ENCODE measurements around the gene RECK.

Gene RECK

DNA sequence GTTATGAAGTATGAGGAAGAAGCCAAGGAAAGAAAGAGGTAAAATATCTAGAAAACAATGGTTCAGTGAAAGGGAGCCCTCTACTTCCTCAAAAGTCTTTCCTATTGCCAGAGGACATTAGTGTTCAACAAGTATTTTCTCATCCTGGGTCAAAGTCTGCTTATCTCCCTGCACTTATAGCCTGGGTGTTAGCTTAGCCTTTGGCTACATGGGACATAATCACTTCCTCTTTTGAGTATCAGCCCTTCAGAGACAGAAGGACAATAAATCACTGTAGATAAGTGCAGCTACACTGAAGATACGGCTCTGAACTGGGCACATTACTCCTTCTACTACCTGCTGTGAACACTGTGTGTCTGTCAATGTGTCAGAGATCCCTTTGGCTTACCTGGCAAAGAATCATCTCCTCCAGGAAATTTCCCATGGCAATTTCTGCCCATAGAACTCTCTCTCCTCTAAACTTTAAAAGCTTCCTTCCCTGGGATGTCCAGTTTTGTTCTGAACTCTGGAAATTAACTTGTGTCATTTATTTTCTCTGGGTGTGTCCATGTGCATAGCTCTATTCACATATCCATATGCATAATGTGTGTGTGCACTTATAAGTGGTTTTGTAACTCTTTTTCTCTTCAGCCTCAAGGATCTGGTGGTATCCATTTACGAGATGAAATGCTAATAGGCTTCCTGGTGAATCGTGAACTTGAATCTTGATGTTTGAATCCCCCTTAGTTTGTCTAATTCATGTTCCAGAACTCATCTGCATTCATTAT is 30.0 kb upstream of the RECK start:
- Histone ChIP-seq H3K4me3 (ENCODE audit: low read length) (no peak overlapping the region), H3K27ac (ENCODE audit: low read length) (no peak overlapping the region), H3K9me3 (ENCODE audit: control insufficient read depth, insufficient read depth, low read length) (no peaks in the 10 kb centered on the region), H3K36me3 (ENCODE audit: control insufficient read depth, insufficient read depth, low read length) (no peaks in the 10 kb centered on the region), H3K4me1 (ENCODE audit: control insufficient read depth, insufficient read depth, low read length) (no peaks in the 10 kb centered on the region), H3K27me3 (ENCODE audit: control insufficient read depth, insufficient read depth, low read length) (no peaks in the 10 kb centered on the region)
- no peak for DNase-seq (ENCODE audit: low read depth, low spot score)
- no CpG with 5 or more reads among the region's 3 CpGs for whole genome bisulfite sequencing (ENCODE audit: insufficient coverage, insufficient read length)

DNA sequence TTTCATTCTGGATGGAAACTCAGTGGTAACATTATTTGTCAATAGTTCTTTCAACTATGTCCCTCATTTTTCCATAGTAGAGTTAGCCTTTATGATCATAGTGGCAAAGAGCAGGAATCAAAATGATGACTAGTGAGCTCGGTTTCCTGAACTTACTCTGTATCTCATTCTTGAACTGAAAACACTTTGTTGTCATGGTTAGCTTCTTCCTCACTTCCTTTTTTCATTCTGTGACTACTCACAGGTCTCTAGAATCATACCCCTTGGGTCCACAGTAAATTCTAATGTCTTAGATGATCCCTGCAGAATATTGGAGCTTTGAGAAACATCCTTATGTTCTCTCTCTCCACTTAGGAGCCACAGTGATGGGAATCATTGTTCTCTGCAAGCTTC is 29.4 kb upstream of the RECK start:
- Histone ChIP-seq H3K4me3 (ENCODE audit: low read length) (no peak overlapping the region), H3K9me3 (ENCODE audit: control insufficient read depth, insufficient read depth, low read length) (no peaks in the 10 kb centered on the region), H3K27ac (ENCODE audit: low read length) (no peak overlapping the region), H3K4me1 (ENCODE audit: control insufficient read depth, insufficient read depth, low read length) (no peaks in the 10 kb centered on the region), H3K27me3 (ENCODE audit: control insufficient read depth, insufficient read depth, low read length) (no peaks in the 10 kb centered on the region), H3K36me3 (ENCODE audit: control insufficient read depth, insufficient read depth, low read length) (no peaks in the 10 kb centered on the region)
- no peak for DNase-seq (ENCODE audit: low read depth, low spot score)
- WGBS (ENCODE audit: insufficient coverage, insufficient read length): no CpG with 5 or more reads among the region's 1 CpG

DNA sequence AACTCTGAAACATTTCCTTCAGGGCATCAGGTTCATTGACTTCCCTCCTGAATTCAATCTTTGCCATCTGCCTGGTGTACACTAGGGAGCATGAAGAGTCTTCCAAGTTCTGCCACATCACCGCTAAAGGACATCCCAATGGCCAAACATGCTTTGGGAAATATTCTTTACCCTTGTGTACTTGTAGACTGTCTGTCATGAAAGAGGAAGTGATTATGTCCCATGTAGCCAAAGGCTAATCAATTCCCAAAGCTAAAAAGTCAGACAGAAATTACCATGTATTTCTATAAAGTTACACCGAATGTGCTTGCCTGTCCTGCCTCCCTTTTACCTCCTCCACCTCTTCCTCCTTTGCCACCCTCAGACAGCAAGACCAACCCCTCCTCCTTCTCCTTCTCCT is 28.9 kb upstream of the RECK start:
- H3K27ac ChIP-seq (ENCODE audit: low read length): no peak overlapping the region
- DNase-seq (ENCODE audit: low read depth, low spot score): no peak

DNA sequence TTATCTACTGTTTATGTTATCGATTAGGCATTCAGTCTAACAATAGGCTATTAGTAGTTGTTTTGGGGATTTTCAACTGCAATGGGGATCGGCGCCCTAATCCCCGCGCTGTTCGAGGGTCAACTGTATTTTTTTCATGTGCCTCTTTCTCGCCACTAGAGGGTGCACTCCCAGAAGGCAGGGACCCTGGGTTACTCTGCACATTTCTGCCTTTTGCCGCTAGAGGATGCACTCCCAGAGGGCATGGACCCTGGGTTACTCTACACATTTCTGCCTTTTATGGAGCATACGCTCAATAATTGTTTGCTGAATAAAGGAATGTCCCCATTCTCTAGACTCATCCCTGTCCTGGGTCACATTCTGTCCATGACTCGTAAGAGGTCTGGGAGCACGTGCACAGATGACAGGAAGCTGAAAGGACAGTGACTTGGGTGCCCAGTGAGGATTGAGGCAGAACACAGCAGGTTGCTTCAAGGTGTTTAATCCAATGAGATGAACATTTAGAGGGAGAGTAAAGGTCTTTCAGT is 27.9 kb upstream of the RECK start:
- H3K4me3 ChIP-seq (ENCODE audit: low read length): no peak overlapping the region
- peak; percentile 47 for DNase-seq (ENCODE audit: low read depth, low spot score)
- no peaks in the 10 kb centered on the region for H3K27me3 ChIP-seq (ENCODE audit: control insufficient read depth, insufficient read depth, low read length)
- no peaks in the 10 kb centered on the region for H3K36me3 ChIP-seq (ENCODE audit: control insufficient read depth, insufficient read depth, low read length)
- no peaks in the 10 kb centered on the region for H3K9me3 ChIP-seq (ENCODE audit: control insufficient read depth, insufficient read depth, low read length)
- H3K4me1 ChIP-seq (ENCODE audit: control insufficient read depth, insufficient read depth, low read length): no peaks in the 10 kb centered on the region
- no peak overlapping the region for H3K27ac ChIP-seq (ENCODE audit: low read length)
- no CpG with 5 or more reads among the region's 11 CpGs for WGBS (ENCODE audit: insufficient coverage, insufficient read length)

More for the DNA sequence above, 28.9 kb upstream of the RECK start:
- Histone ChIP-seq H3K4me3 (ENCODE audit: low read length) (no peak overlapping the region), H3K9me3 (ENCODE audit: control insufficient read depth, insufficient read depth, low read length) (no peaks in the 10 kb centered on the region), H3K27me3 (ENCODE audit: control insufficient read depth, insufficient read depth, low read length) (no peaks in the 10 kb centered on the region), H3K36me3 (ENCODE audit: control insufficient read depth, insufficient read depth, low read length) (no peaks in the 10 kb centered on the region), H3K4me1 (ENCODE audit: control insufficient read depth, insufficient read depth, low read length) (no peaks in the 10 kb centered on the region)
- WGBS (ENCODE audit: insufficient coverage, insufficient read length): no CpG with 5 or more reads among the region's 2 CpGs

DNA sequence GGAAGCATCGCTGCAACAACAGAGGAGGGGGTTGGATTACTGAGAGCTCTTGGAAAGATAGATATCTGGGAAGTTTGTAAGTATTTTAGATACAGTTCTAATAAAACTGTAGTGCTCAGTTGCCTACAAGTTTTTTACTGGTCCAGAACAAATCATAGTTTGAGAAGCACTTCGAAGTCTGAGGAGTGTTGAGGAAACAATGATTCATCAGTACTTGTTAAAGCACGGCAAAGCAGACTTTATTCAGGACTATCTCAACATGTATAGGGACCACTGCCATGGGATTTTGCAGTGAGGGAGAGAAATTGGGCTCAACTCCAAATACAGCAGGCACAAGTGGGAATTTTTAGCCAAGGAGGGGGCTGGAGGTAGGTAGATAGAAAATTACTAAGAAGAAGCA is 25.3 kb upstream of the RECK start:
- Histone ChIP-seq H3K27ac (ENCODE audit: low read length) (no peak overlapping the region), H3K9me3 (ENCODE audit: control insufficient read depth, insufficient read depth, low read length) (no peaks in the 10 kb centered on the region), H3K27me3 (ENCODE audit: control insufficient read depth, insufficient read depth, low read length) (no peaks in the 10 kb centered on the region), H3K4me1 (ENCODE audit: control insufficient read depth, insufficient read depth, low read length) (no peaks in the 10 kb centered on the region), H3K4me3 (ENCODE audit: low read length) (no peak overlapping the region), H3K36me3 (ENCODE audit: control insufficient read depth, insufficient read depth, low read length) (no peaks in the 10 kb centered on the region)
- DNase-seq (ENCODE audit: low read depth, low spot score): no peak
- no CpG with 5 or more reads among the region's 3 CpGs for WGBS (ENCODE audit: insufficient coverage, insufficient read length)

DNA sequence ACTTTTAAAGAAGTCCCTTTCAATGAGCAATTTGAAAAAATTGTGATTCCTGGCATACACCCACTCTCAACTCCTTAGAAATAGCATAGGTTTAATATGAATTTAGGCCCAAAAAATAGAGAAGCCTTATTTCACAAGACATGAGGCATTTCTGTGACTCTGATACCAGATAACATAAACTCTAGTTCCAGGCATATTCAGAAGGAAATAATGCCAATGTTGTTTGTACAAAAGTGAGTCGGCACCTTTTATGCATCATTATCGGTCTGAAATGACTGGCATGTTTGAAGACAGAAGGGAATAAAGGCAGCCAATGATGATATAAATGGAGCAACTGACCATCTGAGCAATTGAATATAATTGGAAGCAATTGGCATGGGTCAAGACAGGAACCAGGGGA is 19.4 kb upstream of the RECK start:
- Histone ChIP-seq H3K4me3 (ENCODE audit: low read length) (no peak overlapping the region), H3K4me1 (ENCODE audit: control insufficient read depth, insufficient read depth, low read length) (no peaks in the 10 kb centered on the region), H3K27me3 (ENCODE audit: control insufficient read depth, insufficient read depth, low read length) (no peaks in the 10 kb centered on the region), H3K36me3 (ENCODE audit: control insufficient read depth, insufficient read depth, low read length) (no peaks in the 10 kb centered on the region), H3K27ac (ENCODE audit: low read length) (no peak overlapping the region), H3K9me3 (ENCODE audit: control insufficient read depth, insufficient read depth, low read length) (no peaks in the 10 kb centered on the region)
- no peak for DNase-seq (ENCODE audit: low read depth, low spot score)
- no CpG with 5 or more reads among the region's 2 CpGs for WGBS (ENCODE audit: insufficient coverage, insufficient read length)

DNA sequence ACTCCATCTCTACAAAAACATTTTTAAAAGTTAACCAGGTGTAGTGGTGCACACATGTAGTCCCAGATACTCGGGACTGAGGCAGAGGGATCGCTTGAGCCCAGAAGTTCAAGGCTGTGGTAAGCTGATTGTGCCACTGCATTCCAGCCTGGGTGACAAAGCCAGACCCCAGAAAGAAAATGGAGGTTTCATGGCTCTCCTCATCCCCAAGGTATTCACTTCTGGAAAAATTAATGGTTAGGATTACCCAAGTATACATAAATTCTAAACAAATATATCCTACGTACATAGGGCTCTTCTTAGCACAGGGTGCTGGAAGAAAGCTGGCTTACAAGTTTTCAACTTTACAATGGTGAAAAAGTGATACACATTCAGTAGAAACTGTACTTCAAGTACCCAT is 18.6 kb upstream of the RECK start:
- H3K9me3 ChIP-seq (ENCODE audit: control insufficient read depth, insufficient read depth, low read length): no peaks in the 10 kb centered on the region
- H3K4me3 ChIP-seq (ENCODE audit: low read length): no peak overlapping the region
- DNase-seq (ENCODE audit: low read depth, low spot score): no peak
- H3K4me1 ChIP-seq (ENCODE audit: control insufficient read depth, insufficient read depth, low read length): no peaks in the 10 kb centered on the region
- H3K27ac ChIP-seq (ENCODE audit: low read length): no peak overlapping the region
- H3K27me3 ChIP-seq (ENCODE audit: control insufficient read depth, insufficient read depth, low read length): no peaks in the 10 kb centered on the region
- no CpG with 5 or more reads among the region's 3 CpGs for WGBS (ENCODE audit: insufficient coverage, insufficient read length)
- H3K36me3 ChIP-seq (ENCODE audit: control insufficient read depth, insufficient read depth, low read length): no peaks in the 10 kb centered on the region

DNA sequence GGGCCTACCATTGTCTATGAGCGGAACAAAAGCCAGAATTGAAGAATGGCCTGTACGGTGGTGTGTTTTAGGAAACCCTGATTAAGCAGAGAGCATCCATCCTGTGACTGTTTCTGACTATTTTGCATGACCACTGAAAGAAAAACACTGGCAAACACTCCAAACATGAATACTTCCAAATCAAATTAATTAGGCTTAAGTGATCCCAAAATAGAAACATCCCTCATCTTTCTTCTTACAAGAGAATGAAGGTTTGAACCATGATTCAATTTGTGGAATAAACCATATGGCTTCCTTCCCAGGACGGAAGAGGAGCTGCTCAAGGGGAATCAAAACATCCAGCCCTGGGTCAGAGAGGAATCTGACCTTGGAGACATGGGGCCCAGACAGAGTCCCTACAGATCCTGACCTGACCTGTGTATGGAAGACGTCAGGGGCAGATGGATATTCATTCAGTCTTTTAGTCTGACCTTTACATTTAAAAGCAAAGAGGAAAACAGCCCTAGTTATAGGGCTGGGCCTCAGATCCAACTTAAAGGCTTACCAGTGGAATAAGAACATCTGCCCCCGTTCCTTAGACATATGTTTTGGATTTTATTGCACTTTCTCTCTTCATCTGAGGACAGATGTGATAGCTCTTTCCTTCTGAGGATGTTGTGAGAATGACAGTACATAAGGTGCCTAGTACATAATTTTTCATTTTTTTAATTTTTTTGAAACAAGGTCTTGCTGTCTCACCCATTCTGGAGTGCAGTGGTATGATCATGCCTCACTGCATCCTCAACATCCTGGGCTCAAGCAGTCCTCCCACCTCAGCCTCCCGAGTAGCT is 17.6 kb upstream of the RECK start:
- WGBS (ENCODE audit: insufficient coverage, insufficient read length): no CpG with 5 or more reads among the region's 6 CpGs
- no peak overlapping the region for H3K27ac ChIP-seq (ENCODE audit: low read length)

DNA sequence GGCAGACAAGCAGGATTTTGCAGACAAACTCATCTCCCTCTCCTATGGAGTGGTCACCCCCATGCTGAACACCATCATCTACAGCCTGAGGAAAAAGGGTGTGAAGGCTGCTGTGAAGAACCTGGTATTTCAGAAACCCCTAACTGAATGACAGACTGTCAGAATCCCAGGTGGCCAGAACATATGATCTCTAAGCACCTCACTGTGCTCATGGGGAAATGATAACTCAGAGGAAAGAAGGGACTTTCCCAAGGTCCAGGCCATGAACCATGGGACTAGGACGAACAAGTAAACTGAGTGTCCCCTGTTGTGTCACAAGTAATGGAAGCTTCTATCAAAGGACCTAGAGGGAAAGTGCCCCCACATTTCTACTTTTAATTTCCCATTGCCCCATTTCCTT is 14.7 kb upstream of the RECK start:
- no CpG with 5 or more reads among the region's 1 CpG for WGBS (ENCODE audit: insufficient coverage, insufficient read length)
- H3K4me1 ChIP-seq (ENCODE audit: control insufficient read depth, insufficient read depth, low read length): no peaks in the 10 kb centered on the region
- no peak overlapping the region for H3K27ac ChIP-seq (ENCODE audit: low read length)
- H3K36me3 ChIP-seq (ENCODE audit: control insufficient read depth, insufficient read depth, low read length): no peaks in the 10 kb centered on the region
- DNase-seq (ENCODE audit: low read depth, low spot score): no peak
- no peak overlapping the region for H3K4me3 ChIP-seq (ENCODE audit: low read length)
- H3K27me3 ChIP-seq (ENCODE audit: control insufficient read depth, insufficient read depth, low read length): no peaks in the 10 kb centered on the region
- no peaks in the 10 kb centered on the region for H3K9me3 ChIP-seq (ENCODE audit: control insufficient read depth, insufficient read depth, low read length)

More for the DNA sequence above, 17.6 kb upstream of the RECK start:
- Histone ChIP-seq H3K36me3 (ENCODE audit: control insufficient read depth, insufficient read depth, low read length) (no peaks in the 10 kb centered on the region), H3K9me3 (ENCODE audit: control insufficient read depth, insufficient read depth, low read length) (no peaks in the 10 kb centered on the region), H3K4me1 (ENCODE audit: control insufficient read depth, insufficient read depth, low read length) (no peaks in the 10 kb centered on the region), H3K4me3 (ENCODE audit: low read length) (no peak overlapping the region), H3K27me3 (ENCODE audit: control insufficient read depth, insufficient read depth, low read length) (no peaks in the 10 kb centered on the region)
- no peak for DNase-seq (ENCODE audit: low read depth, low spot score)

DNA sequence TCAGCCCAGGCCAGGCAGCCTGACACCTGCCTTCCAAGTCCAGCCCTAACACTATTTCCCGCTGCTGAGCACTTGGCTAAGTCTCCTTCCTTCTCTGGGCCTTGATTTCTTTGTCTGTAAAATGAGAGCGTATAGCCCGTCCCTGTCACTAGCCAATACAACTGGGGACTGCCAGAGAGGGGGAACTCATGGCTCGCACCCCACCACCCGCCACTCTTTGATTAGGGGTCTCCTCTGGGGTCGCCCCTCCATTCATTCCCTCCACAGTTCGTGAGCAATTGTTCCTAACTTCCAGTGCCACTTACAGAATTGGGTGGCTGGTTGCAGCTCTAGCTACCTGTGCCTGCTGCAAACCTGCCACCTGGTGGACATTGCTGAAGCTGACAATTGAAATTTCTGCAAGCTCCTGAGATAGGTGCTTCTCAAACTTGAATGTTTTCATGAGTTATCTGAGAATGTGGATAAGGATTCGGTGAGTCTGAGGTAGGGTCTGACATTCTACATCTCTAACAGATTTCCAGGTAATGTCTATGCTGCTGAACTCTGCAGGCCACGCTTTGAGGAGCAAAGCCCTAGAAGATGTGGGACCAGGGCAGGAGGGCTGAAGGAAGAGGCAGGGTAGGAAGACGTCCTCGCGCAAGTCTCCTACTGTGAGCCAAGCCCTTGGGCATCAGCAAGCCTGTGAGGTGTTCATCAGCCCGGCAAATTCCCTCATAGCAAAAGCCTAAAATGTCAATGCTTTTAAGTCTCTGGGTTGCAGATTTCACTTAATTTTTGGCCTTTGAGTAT is 13.3 kb upstream of the RECK start:
- Histone ChIP-seq H3K4me1 (ENCODE audit: control insufficient read depth, insufficient read depth, low read length) (no peaks in the 10 kb centered on the region), H3K27ac (ENCODE audit: low read length) (no peak overlapping the region), H3K4me3 (ENCODE audit: low read length) (no peak overlapping the region), H3K36me3 (ENCODE audit: control insufficient read depth, insufficient read depth, low read length) (no peaks in the 10 kb centered on the region), H3K27me3 (ENCODE audit: control insufficient read depth, insufficient read depth, low read length) (no peaks in the 10 kb centered on the region), H3K9me3 (ENCODE audit: control insufficient read depth, insufficient read depth, low read length) (no peaks in the 10 kb centered on the region)
- peak; percentile 72 for DNase-seq (ENCODE audit: low read depth, low spot score)
- WGBS (ENCODE audit: insufficient coverage, insufficient read length): no CpG with 5 or more reads among the region's 13 CpGs

Measured in iPS DF 6.9 (cell line).